Lower lobe of right lung (tissue), 2 donors: ENCODE results near the gene SORCS2. TPM values are rescaled to one million over a fixed set of nuclear protein-coding genes. Genes with fewer than 3 reads are reported as not detected.
A peak's percentile ranks its signal among the peaks of the same experiment; 100 is the strongest.

ENCODE experiments used
- ATAC-seq, 2 donors: fragments of 200-7000 bp; cut with Tn5 transposase; one replicate each; pipeline ENCODE4 v1.9.1; 2020 to 2022; ENCODE audit warnings: mild to moderate bottlenecking in 2 of 2, moderate library complexity in 2 of 2
- DNase-seq: peaks from one replicate; pipeline ENCODE4 v3.0.0-alpha.2; 2020
- H3K27ac ChIP-seq: fragments of 200-600 bp; one replicate; pipeline ENCODE4 v1.8.0; 2022
- H3K27me3 ChIP-seq: fragments of 200-600 bp; one replicate; pipeline ENCODE4 v1.8.0; 2022; ENCODE audit warnings: low read depth
- H3K36me3 ChIP-seq: fragments of 200-600 bp; one replicate; pipeline ENCODE4 v1.8.0; 2022; ENCODE audit warnings: mild to moderate bottlenecking
- H3K4me1 ChIP-seq: fragments of 200-600 bp; one replicate; pipeline ENCODE4 v1.8.0; 2022
- H3K4me3 ChIP-seq: fragments of 200-600 bp; one replicate; pipeline ENCODE4 v1.8.0; 2022; ENCODE audit warnings: mild to moderate bottlenecking
- H3K9me3 ChIP-seq: fragments of 200-600 bp; one replicate; pipeline ENCODE4 v1.8.0; 2022
- intact Hi-C: fragments of 100-400 bp; cut with DNase I; formaldehyde crosslinking; loops from one replicate; pipeline ENCODE4 v1.11.0; 2022
- long read RNA-seq: library from polyadenylated mRNA; unstranded; transcript quantifications from one replicate; pipeline ENCODE4 v2.0.0, GENCODE V29; 2021
- total RNA-seq: library from RNA; stranded (reverse); fragmentation: NEBNext Ultra II Directional; extraction: Animal tissue kit (Norgen Biotek cat#: 25700); gene quantifications from one replicate; pipeline ENCODE4 v1.2.1, GENCODE V29; 2021
- TF ChIP-seq, protein P1 (sequence below): fragments of 200-600 bp; IDR thresholded peaks from one replicate; pipeline ENCODE4 v1.8.0; 2022; ENCODE audit warnings: antibody characterized with exemption, mild to moderate bottlenecking
- donor health status: DM: no; HTN: yes; CAD: no; lungs with severe emphysema.

SORCS2 gene
- total RNA-seq = 5.8 TPM
- long read RNA-seq, partial matches to known transcripts = 3 of 15 reads
- long read RNA-seq, other reads (novel, unspliced or antisense) = 12 of 15 reads

GRCh38 chr4:7192252-7193029, at the start of gene SORCS2:
Gene SORCS2, plus strand, starts transcription at chr4:7192538.
- Histone ChIP-seq H3K4me1 (peaks cover 27% of the 10 kb centered on the region), H3K36me3 (no peaks in the 10 kb centered on the region), H3K27ac (no peak within 1 kb of the TSS), H3K9me3 (no peaks in the 10 kb centered on the region), H3K4me3 (peak within 1 kb of the TSS; percentile 49), H3K27me3 (peaks cover 70% of the 10 kb centered on the region)
- TF ChIP-seq, protein P1, sequence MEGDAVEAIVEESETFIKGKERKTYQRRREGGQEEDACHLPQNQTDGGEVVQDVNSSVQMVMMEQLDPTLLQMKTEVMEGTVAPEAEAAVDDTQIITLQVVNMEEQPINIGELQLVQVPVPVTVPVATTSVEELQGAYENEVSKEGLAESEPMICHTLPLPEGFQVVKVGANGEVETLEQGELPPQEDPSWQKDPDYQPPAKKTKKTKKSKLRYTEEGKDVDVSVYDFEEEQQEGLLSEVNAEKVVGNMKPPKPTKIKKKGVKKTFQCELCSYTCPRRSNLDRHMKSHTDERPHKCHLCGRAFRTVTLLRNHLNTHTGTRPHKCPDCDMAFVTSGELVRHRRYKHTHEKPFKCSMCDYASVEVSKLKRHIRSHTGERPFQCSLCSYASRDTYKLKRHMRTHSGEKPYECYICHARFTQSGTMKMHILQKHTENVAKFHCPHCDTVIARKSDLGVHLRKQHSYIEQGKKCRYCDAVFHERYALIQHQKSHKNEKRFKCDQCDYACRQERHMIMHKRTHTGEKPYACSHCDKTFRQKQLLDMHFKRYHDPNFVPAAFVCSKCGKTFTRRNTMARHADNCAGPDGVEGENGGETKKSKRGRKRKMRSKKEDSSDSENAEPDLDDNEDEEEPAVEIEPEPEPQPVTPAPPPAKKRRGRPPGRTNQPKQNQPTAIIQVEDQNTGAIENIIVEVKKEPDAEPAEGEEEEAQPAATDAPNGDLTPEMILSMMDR = peak; percentile 54
- DNase-seq (peak; percentile 65), ATAC-seq (peak; percentile 68 to 74)
- intact Hi-C loops = no loop called here

- H3K36me3 ChIP-seq = no peaks in the 10 kb centered on the region
- H3K4me3 ChIP-seq = no peak overlapping the region
- H3K9me3 ChIP-seq = no peaks in the 10 kb centered on the region
- ATAC-seq = no peak
- H3K27me3 ChIP-seq = peaks cover 6% of the 10 kb centered on the region
- H3K4me1 ChIP-seq = no peaks in the 10 kb centered on the region
- no peak overlapping the region for H3K27ac ChIP-seq
- TF ChIP-seq, protein P1 = no peak
- intact Hi-C loops = no loop called here
- no peak for DNase-seq
These were observed 47.7 kb upstream of the SORCS2 start for GRCh38 chr4:7144374-7145290.

GRCh38 chr4:7145291-7145934, 46.9 kb upstream of the SORCS2 start:
- no peak for DNase-seq
- Histone ChIP-seq H3K36me3 (no peaks in the 10 kb centered on the region), H3K27ac (no peak overlapping the region), H3K4me3 (no peak overlapping the region), H3K9me3 (no peaks in the 10 kb centered on the region), H3K4me1 (no peaks in the 10 kb centered on the region), H3K27me3 (peaks cover 6% of the 10 kb centered on the region)
- TF ChIP-seq, protein P1 = no peak
- intact Hi-C loops = no loop called here
- no peak for ATAC-seq

DNA sequence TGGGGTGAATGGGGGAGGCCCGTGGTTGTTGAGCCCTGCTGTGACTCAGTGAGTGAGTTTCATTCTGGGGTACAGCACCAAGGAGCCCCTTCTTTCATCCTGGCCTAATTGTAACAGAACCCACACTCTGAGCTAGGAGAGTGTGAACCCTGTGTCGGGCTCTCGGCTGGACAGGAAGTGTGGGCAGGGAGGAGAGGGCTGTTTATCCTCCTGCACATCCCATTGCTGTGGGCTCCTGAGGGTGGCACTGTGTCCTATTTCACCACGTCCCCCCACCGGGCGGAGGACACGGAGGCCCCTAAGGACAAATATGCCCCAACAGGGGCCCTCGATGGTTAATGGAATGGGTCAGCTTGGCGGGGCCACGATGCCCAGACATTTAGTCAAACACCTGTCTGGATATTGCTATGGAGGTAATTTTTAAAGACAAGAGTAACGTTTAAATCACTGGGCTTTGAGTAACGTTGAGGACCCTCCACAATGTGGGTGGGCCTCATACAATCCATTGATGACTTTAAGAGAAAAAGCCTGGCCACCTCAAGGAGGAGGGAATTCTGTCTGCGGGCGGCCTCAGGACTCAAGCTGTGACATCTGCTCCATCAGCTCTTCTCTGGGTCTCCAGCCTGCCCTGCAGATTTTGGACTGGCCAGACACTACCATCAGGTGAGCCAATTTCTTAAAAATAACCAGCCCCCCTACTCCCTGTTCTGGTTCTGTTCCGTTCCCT, 46.1 kb upstream of the SORCS2 start:
- intact Hi-C loops = no loop called here
- ATAC-seq (no peak), DNase-seq (no peak)
- H3K9me3 ChIP-seq = no peaks in the 10 kb centered on the region
- no peak overlapping the region for H3K27ac ChIP-seq
- peaks cover 6% of the 10 kb centered on the region for H3K27me3 ChIP-seq
- H3K36me3 ChIP-seq = no peaks in the 10 kb centered on the region
- TF ChIP-seq, protein P1 = no peak
- H3K4me3 ChIP-seq = no peak overlapping the region
- H3K4me1 ChIP-seq = no peaks in the 10 kb centered on the region

GRCh38 chr4:7146786-7147115, 45.6 kb upstream of the SORCS2 start:
- no peaks in the 10 kb centered on the region for H3K9me3 ChIP-seq
- intact Hi-C loops = no loop called here
- ATAC-seq (no peak), DNase-seq (no peak)
- no peak overlapping the region for H3K4me3 ChIP-seq
- TF ChIP-seq, protein P1 = no peak
- H3K27me3 ChIP-seq = peaks cover 6% of the 10 kb centered on the region
- no peak overlapping the region for H3K27ac ChIP-seq
- no peaks in the 10 kb centered on the region for H3K4me1 ChIP-seq
- H3K36me3 ChIP-seq = no peaks in the 10 kb centered on the region
